H1 (cell line): ENCODE data around the gene OGN. TPM values are rescaled to one million over a fixed set of nuclear protein-coding genes. Genes with fewer than 3 reads are reported as not detected.

Experiments
- CTCF ChIA-PET: fragments of 300-600 bp; sonication (Branson Sonifier 250); formaldehyde crosslinking; loops from one replicate; lab custom pipeline; 2021; ENCODE audit not compliant: partially characterized antibody; lab: Charles Lee
- POLR2A ChIA-PET: fragments of 300-600 bp; sonication (Branson Sonifier 250); formaldehyde crosslinking; loops from one replicate; lab custom pipeline; 2021; ENCODE audit warnings: inconsistent platforms; ENCODE audit not compliant: partially characterized antibody; lab: Charles Lee
- DNase-seq, 2 experiments: peaks; one replicate each; pipeline versions ENCODE4 v3.0.0 to v3.0.0-alpha.2; 2010 to 2022; ENCODE audit warnings: low spot score in 2 of 2, low read depth in 1 of 2, mixed read lengths in 1 of 2
- FAIRE-seq: peaks from 2 replicates; lab custom pipeline; 2011; peaks lifted over from hg19 to GRCh38; lab: Jason Lieb, UNC
- H2AFZ ChIP-seq: 2 replicates; pipeline ENCODE4 v1.8.1; 2012; ENCODE audit warnings: low read length, inconsistent platforms
- H2AK5ac ChIP-seq: 2 replicates; pipeline ENCODE4 v1.6.1; 2013; ENCODE audit warnings: low read depth, low read length
- H2BK120ac ChIP-seq: replicated peaks from 2 replicates; pipeline ENCODE3; 2013; ENCODE audit warnings: low read depth, low read length, inconsistent platforms
- H2BK12ac ChIP-seq: 2 replicates; pipeline ENCODE4 v1.6.1; 2013; ENCODE audit warnings: low read depth, low read length
- H2BK15ac ChIP-seq: 2 replicates; pipeline ENCODE4 v1.6.1; 2013; ENCODE audit warnings: low read length
- H2BK20ac ChIP-seq: 2 replicates; pipeline ENCODE4 v1.6.1; 2013; ENCODE audit warnings: low read length
- H2BK5ac ChIP-seq: 2 replicates; pipeline ENCODE4 v1.6.1; 2013; ENCODE audit warnings: low read depth, low read length
- H3K14ac ChIP-seq: 2 replicates; pipeline ENCODE4 v1.6.1; 2013; ENCODE audit warnings: inconsistent platforms; ENCODE audit not compliant: insufficient read length
- H3K18ac ChIP-seq: 2 replicates; pipeline ENCODE4 v1.6.1; 2013; ENCODE audit warnings: low read length; ENCODE audit errors: extremely low read depth
- H3K23ac ChIP-seq: 2 replicates; pipeline ENCODE4 v1.6.1; 2013; ENCODE audit warnings: inconsistent platforms; ENCODE audit not compliant: insufficient read length
- H3K23me2 ChIP-seq: 2 replicates; pipeline ENCODE4 v1.6.1; 2013; ENCODE audit warnings: low read depth, low read length
- H3K27ac ChIP-seq: 2 replicates; pipeline ENCODE4 v1.6.1; 2011; ENCODE audit warnings: low read depth, low read length, inconsistent platforms
- H3K27me3 ChIP-seq, 4 experiments: replicated peaks in 1 of 4; 1 replicate in 1 of 4; 2 replicates in 3 of 4; pipeline versions ENCODE4 v1.6.1 to v1.8.1; 2011 to 2013; ENCODE audit warnings: low read length in 3 of 4, mild to moderate bottlenecking in 3 of 4, inconsistent platforms in 2 of 4, mixed read lengths in 2 of 4, moderate library complexity in 1 of 4; ENCODE audit not compliant: control insufficient read depth in 3 of 4, insufficient read depth in 3 of 4; ENCODE audit errors: extremely low read depth in 1 of 4
- H3K36me3 ChIP-seq, 4 experiments: 2 replicates each; pipeline versions ENCODE4 v1.6.1 to v1.8.1; 2011 to 2013; ENCODE audit warnings: mild to moderate bottlenecking in 4 of 4, low read length in 3 of 4, moderate library complexity in 2 of 4, control low read depth in 1 of 4, inconsistent platforms in 1 of 4; ENCODE audit not compliant: insufficient read depth in 4 of 4, control insufficient read depth in 2 of 4
- H3K4ac ChIP-seq: replicated peaks from 2 replicates; pipeline ENCODE3; 2013; ENCODE audit warnings: low read length, low read depth, mixed read lengths, inconsistent platforms; ENCODE audit not compliant: insufficient read length
- H3K4me1 ChIP-seq, 4 experiments: replicated peaks in 1 of 4; 1 replicate in 1 of 4; 2 replicates in 3 of 4; pipeline versions ENCODE4 v1.6.1 to v1.8.1; 2011 to 2013; ENCODE audit warnings: low read length in 3 of 4, inconsistent platforms in 2 of 4, mixed read lengths in 1 of 4; ENCODE audit not compliant: insufficient read depth in 4 of 4, control insufficient read depth in 3 of 4
- H3K4me2 ChIP-seq, 2 experiments: 2 replicates each; pipeline versions ENCODE4 v1.6.1 to v1.8.1; 2011 to 2013; ENCODE audit warnings: low read depth in 2 of 2, low read length in 2 of 2, control low read depth in 1 of 2, inconsistent platforms in 1 of 2, mild to moderate bottlenecking in 1 of 2; ENCODE audit not compliant: insufficient read depth in 1 of 2
- H3K4me3 ChIP-seq, 4 experiments: fragments of 200-600, 300-600 bp in 1 of 4; sonication (generic), shearing (Covaris generic), sonication (Bioruptor Twin) in 1 of 4; 2 replicates each; pipeline versions ENCODE4 v1.5.1 to v1.8.1; 2011 to 2016; ENCODE audit warnings: low read length in 4 of 4, low read depth in 3 of 4, control low read depth in 2 of 4, inconsistent platforms in 2 of 4, mild to moderate bottlenecking in 2 of 4, mixed read lengths in 1 of 4, moderate library complexity in 1 of 4; ENCODE audit not compliant: insufficient read depth in 2 of 4; ENCODE audit errors: extremely low read depth in 1 of 4
- H3K56ac ChIP-seq: replicated peaks from 2 replicates; pipeline ENCODE3; 2013; ENCODE audit warnings: low read depth, mild to moderate bottlenecking, mixed read lengths, low read length, inconsistent platforms; ENCODE audit not compliant: insufficient read length
- H3K79me1 ChIP-seq: 2 replicates; pipeline ENCODE4 v1.6.1; 2013; ENCODE audit warnings: low read depth, low read length, control low read depth
- H3K79me2 ChIP-seq, 2 experiments: 2 replicates each; pipeline versions ENCODE4 v1.6.1 to v1.8.1; 2012 to 2013; ENCODE audit warnings: low read length in 2 of 2, mild to moderate bottlenecking in 2 of 2, inconsistent platforms in 1 of 2; ENCODE audit not compliant: insufficient read depth in 2 of 2, control insufficient read depth in 1 of 2
- H3K9ac ChIP-seq, 4 experiments: replicated peaks in 1 of 4; 1 replicate in 1 of 4; 2 replicates in 3 of 4; pipeline versions ENCODE4 v1.6.1 to v1.8.1; 2011 to 2013; ENCODE audit warnings: low read depth in 3 of 4, low read length in 3 of 4, control low read depth in 2 of 4, mild to moderate bottlenecking in 2 of 4, moderate library complexity in 2 of 4, inconsistent platforms in 1 of 4; ENCODE audit errors: extremely low read depth in 1 of 4
- H3K9me3 ChIP-seq, 2 experiments: 2 replicates each; pipeline versions ENCODE4 v1.6.1 to v1.8.1; 2012 to 2013; ENCODE audit warnings: mild to moderate bottlenecking in 2 of 2, moderate library complexity in 2 of 2, control low read depth in 1 of 2, inconsistent platforms in 1 of 2, low read depth in 1 of 2, low read length in 1 of 2, mixed read lengths in 1 of 2; ENCODE audit not compliant: insufficient read depth in 2 of 2
- H4K20me1 ChIP-seq, 2 experiments: replicated peaks in 1 of 2; 2 replicates each; pipeline versions ENCODE3 to v1.8.1; 2011 to 2013; ENCODE audit warnings: inconsistent platforms in 2 of 2, low read length in 2 of 2, mild to moderate bottlenecking in 1 of 2; ENCODE audit not compliant: insufficient read depth in 2 of 2, control insufficient read depth in 1 of 2
- H4K5ac ChIP-seq: 2 replicates; pipeline ENCODE4 v1.6.1; 2013; ENCODE audit warnings: low read length, low read depth, mixed read lengths, inconsistent platforms; ENCODE audit not compliant: insufficient read length
- H4K8ac ChIP-seq: 2 replicates; pipeline ENCODE4 v1.8.0; 2013; ENCODE audit warnings: mild to moderate bottlenecking, moderate library complexity, low read length, inconsistent platforms; ENCODE audit not compliant: insufficient read depth; ENCODE audit errors: extremely low read depth
- H4K91ac ChIP-seq: replicated peaks from 2 replicates; pipeline ENCODE3; 2013; ENCODE audit warnings: low read length, mixed read lengths, inconsistent platforms; ENCODE audit not compliant: insufficient read length
- BCL11A ChIP-seq, 2 experiments: IDR thresholded peaks; one replicate each; pipeline ENCODE4 v1.6.1; 2011; ENCODE audit warnings: low read depth in 2 of 2, low read length in 2 of 2, mild to moderate bottlenecking in 2 of 2
- HDAC6 ChIP-seq: IDR thresholded peaks from one replicate; pipeline ENCODE4 v1.7.1; 2012; ENCODE audit warnings: low read depth, mild to moderate bottlenecking, inconsistent platforms, low read length, moderate library complexity
- JUND ChIP-seq: IDR thresholded peaks from 2 replicates; pipeline ENCODE4 v1.6.1; 2011; ENCODE audit warnings: mild to moderate bottlenecking, improper control_type of control experiment, low read length
- NRF1 ChIP-seq: IDR thresholded peaks from 2 replicates; pipeline ENCODE4 v1.6.1; 2011; ENCODE audit warnings: mild to moderate bottlenecking, low read depth, low read length, improper control_type of control experiment
- POLR2AphosphoS5 ChIP-seq: IDR thresholded peaks from 2 replicates; pipeline ENCODE4 v1.6.1; 2011; ENCODE audit warnings: low read depth, low read length
- POU5F1 ChIP-seq: IDR thresholded peaks from 2 replicates; pipeline ENCODE4 v1.6.1; 2011; ENCODE audit warnings: low read depth, mild to moderate bottlenecking, low read length, moderate library complexity
- RXRA ChIP-seq: IDR thresholded peaks from 2 replicates; pipeline ENCODE4 v1.6.1; 2011; ENCODE audit warnings: low read depth, mild to moderate bottlenecking, low read length, moderate library complexity; ENCODE audit not compliant: insufficient read depth
- SIN3A ChIP-seq, 2 experiments: IDR thresholded peaks in 1 of 2; conservative IDR thresholded peaks in 1 of 2; 2 replicates each; pipeline ENCODE4 v1.6.1; 2011 to 2012; ENCODE audit warnings: low read length in 2 of 2, improper control_type of control experiment in 1 of 2, low read depth in 1 of 2, mild to moderate bottlenecking in 1 of 2
- SIRT6 ChIP-seq: IDR thresholded peaks from one replicate; pipeline ENCODE4 v1.7.1; 2012; ENCODE audit warnings: low read length, inconsistent platforms
- SP1 ChIP-seq: IDR thresholded peaks from 2 replicates; pipeline ENCODE4 v1.6.1; 2011; ENCODE audit warnings: low read depth, low read length
- TAF7 ChIP-seq: optimal IDR thresholded peaks from 2 replicates; pipeline ENCODE3; 2011; ENCODE audit warnings: low read depth, mild to moderate bottlenecking, inconsistent platforms, low read length, moderate library complexity, borderline replicate concordance
- TBP ChIP-seq: IDR thresholded peaks from 2 replicates; pipeline ENCODE4 v1.6.1; 2011; ENCODE audit warnings: low read depth, low read length, improper control_type of control experiment
- WGBS, 2 experiments: shearing (Covaris generic) in 1 of 2; methylation state at CpG; one replicate each; pipeline versions ENCODE4 v1.1.6 to v1.1.7; 2013 to 2015; ENCODE audit warnings: low lambda C conversion rate in 2 of 2, mixed read lengths in 2 of 2, inconsistent platforms in 1 of 2, low coverage in 1 of 2, missing lambda C conversion rate in 1 of 2; ENCODE audit not compliant: insufficient replicate concordance in 2 of 2, insufficient coverage in 1 of 2, insufficient read length in 1 of 2; ENCODE audit errors: extremely low coverage in 1 of 2, missing lambda C conversion rate in 1 of 2; 5-methylcytosine and 5-hydroxymethylcytosine counted together
- polyA plus RNA-seq, 7 experiments: library from polyadenylated mRNA; depleted of rRNA in 3 of 7; stranded (reverse) in 5 of 7; unstranded in 2 of 7; fragments of >200 nt in 5 of 7; fragments of 200-250 nt in 2 of 7; gene quantifications; 1 replicate in 5 of 7; 2 replicates in 1 of 7; 4 replicates in 1 of 7; pipeline versions ENCODE4 v1.2.1 to v1.2.3, GENCODE V29; 2011 to 2013; ENCODE audit warnings: missing spikeins in 2 of 7, mixed read lengths in 2 of 7
- total RNA-seq: library from RNA; stranded (reverse); fragmentation: NEBNext Ultra II Directional; extraction: Animal tissue kit (Norgen Biotek cat#: 25700); gene quantifications from 2 replicates; pipeline ENCODE4 v1.2.1, GENCODE V29; 2021

Gene OGN
- total and polyA plus RNA-seq, 2 of the 8 experiments (the other 6 are each of a cell fraction or from before 2014, with no cell fraction given) = not detected

GRCh38 chr9:92373167-92373566 is 31.2 kb downstream of the OGN start:
- Histone ChIP-seq H3K23ac (no peak overlapping the region), H3K18ac (no peak overlapping the region), H2BK20ac (no peak overlapping the region), H3K27ac (no peak overlapping the region), H4K5ac (no peak overlapping the region), H3K27me3 (no peaks in the 10 kb centered on the region), H3K79me1 (no peaks in the 10 kb centered on the region), H3K4ac (no peak overlapping the region), H2BK15ac (no peak overlapping the region), H3K14ac (no peak overlapping the region), H3K23me2 (no peaks in the 10 kb centered on the region), H3K4me2 (no peak overlapping the region), H2AFZ (no peak overlapping the region), H4K20me1 (no peaks in the 10 kb centered on the region), H3K36me3 (no peaks in the 10 kb centered on the region), H4K91ac (no peak overlapping the region), H2AK5ac (no peak overlapping the region), H2BK5ac (no peak overlapping the region), H3K56ac (no peak overlapping the region), H3K79me2 (no peaks in the 10 kb centered on the region), H3K4me3 (no peak overlapping the region), H4K8ac (no peak overlapping the region), H2BK12ac (no peak overlapping the region), H3K4me1 (0 out of 7 replicates have a peak, but pooled peaks cover 0 to 5% (median 0%) of the 10 kb centered on the region in 4 experiments), H3K9ac (no peak overlapping the region), H2BK120ac (no peak overlapping the region), H3K9me3 (no peaks in the 10 kb centered on the region)
- ChIA-PET CTCF (no interaction called here), POLR2A (no interaction called here)
- WGBS, 2 experiments = 97% methylated on average over 2 of the region's 2 CpGs; no CpG with 5 or more reads in 1 of the 2 experiments
- DNase-seq = no peak
- FAIRE-seq = no peak
- TF ChIP-seq RXRA (no peak), BCL11A (IDR thresholded peaks at IDR 0.05; ENCODE audit: low read depth in 2 of 2, low read length in 2 of 2) (no peak), HDAC6 (no peak), SP1 (no peak), SIN3A (conservative IDR thresholded peaks at IDR 0.05 in 1 of 2, IDR thresholded peaks at IDR 0.05 in 1 of 2; ENCODE audit: low read depth in 1 of 2, low read length in 2 of 2) (no peak), TBP (no peak), JUND (no peak), NRF1 (no peak), POLR2AphosphoS5 (no peak), SIRT6 (no peak), POU5F1 (no peak), TAF7 (no peak)
